Activated CD4-positive, alpha-beta T cell treated with anti-CD3 and anti-CD28 coated beads for 4 hours (primary cell): ENCODE data around the gene FMNL2.

ENCODE experiments used
- DNase-seq, 2 donors: peaks; one replicate each; pipeline ENCODE4 v3.0.0-alpha.2; 2020

Gene FMNL2

DNA sequence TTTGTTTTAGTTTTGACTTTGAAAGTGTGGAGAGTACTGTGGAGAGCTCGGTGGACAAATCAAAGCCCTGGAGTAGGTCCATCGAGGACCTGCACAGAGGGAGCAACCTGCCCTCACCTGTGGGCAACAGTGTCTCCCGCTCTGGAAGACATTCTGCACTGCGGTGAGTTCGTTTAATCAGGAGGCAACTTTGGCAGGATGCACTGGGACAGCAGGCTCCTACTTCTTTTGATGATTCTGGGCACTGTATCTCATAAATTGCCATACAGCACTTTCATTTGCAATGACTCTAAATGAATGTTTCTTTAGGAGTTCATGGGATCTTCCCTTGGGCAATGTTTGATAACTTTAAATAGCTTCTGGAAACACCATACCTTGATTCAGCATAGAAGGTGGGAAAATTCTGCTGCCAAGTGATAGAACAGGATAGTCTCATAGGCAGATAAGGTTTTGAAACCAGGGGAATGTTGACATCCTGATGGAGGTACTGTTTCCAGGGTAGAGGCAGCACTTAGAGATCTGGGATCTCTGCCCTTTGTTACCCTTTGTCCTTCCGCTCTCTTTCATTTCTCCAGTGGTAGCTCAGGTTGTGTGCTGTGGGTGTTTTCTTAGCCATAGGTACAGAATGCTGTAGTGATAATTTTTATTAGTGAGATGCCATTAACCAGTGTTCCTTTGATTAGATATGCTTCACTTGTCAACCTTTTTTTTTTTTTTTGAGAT lies 226.1 kb downstream of the FMNL2 start:
- DNase-seq = no peak

GRCh38 chr2:152562198-152562884 lies 227.4 kb downstream of the FMNL2 start:
- no peak for DNase-seq

- DNase-seq = no peak
Observed at GRCh38 chr2:152563764-152564163, 228.8 kb downstream of the FMNL2 start.

DNA sequence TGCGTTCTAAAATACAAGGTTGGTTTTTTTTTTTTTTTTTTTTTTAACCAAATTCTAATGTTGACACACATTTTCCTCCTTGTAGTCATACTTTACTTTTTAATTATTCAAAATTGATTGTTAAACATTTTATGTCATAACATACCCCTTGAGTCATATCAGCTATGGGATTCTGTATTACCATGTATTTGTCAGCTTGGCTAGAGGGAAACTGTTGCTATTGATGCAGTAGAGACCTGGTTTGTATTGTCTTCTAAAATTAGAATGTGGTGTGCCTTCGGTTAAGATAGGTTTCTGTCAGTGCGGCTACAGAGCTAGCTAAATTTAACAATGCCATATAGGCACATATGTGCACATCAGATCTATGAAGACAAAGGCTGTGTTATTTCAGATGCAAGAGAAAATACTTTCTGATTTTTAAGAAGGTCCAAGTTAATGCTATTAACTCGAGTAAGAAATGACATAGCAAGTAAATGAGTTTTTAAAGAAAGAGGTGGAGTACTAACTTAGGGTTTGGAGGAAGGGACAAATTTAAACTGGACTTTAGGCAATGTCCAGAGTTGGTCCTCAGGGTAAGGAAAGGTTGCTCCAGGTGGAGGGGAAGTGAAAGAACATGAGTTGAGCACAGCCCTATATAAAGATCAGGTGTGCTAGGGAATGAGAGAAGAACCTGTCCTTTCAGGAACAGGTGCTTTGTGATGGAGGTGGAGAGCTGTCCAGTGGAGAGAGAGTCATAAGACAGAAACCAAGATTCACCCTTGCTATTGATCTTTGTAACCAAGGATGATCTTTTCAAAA lies 230.0 kb downstream of the FMNL2 start:
- no peak for DNase-seq

DNA sequence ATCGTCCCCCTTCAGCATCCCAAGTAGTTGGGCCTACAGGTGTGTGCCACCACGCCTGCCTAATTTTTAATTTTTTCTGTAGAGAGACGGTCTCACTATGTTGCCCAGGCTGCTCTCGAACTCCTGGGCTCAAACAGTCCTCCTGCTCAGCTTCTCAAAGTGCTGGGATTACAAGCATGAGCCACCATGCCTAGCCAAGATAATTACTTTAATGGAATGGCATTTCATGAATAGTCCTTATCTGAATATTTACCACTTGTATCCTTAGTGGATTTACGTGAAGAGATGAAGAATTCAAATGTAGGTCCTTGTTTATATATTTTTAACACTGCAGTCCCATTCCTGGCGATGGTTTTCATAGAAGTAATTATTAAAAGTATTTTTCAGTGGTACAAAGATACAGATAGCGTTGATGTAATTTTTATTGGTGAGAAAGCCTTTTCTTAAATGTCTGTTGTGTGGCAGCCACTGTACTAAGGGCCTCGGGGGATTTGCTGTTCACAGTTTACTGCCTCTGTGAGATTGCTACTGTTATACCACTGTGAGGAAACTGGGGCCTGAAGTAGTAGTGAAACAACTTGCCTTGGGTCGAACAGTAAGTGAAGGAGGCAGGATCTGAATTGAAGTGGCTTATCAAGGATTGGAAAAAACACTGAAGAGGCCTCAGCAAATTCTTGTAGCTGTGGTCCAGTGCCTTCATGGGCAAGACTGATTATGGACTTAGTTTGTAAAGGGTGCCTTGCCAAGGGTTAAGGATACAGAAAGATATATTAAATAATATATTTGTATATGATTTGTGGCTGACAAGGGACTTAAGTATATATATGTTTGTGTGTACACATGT lies 231.1 kb downstream of the FMNL2 start:
- no peak for DNase-seq

DNA sequence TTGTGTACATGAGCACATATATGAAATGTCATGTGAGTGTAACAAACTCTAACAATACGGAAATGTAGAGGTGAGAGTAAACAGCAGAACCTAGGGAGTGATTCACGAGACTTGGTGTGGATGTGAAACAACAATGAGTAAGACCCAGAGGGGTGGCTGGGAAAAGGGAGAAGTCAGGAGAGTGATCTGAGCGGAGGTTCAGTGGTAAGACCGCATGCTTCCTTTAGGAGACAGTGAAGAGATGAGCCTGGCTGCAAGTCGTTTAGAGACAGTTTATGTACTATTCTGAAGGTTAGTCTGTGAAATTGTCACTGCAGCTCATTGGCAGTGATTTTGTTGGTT lies 231.7 kb downstream of the FMNL2 start:
- no peak for DNase-seq

DNA sequence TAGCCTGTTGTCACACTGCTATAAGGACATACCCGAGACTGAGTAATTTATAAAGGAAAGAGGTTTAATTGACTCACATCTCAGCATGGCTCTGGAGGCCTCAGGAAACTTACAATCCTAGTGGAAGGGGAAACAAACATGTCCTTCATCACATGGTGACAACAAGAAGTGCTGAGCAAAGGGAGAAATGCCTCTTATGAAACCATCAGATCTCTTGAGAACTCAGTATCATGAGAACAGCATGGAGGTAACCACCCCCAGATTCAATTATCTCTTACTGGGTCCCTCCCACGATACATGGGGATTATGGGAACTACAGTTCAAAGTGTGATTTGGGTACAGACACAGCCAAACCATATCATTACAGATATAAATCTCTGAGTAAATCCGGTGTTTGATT lies 233.6 kb downstream of the FMNL2 start:
- no peak for DNase-seq

GRCh38 chr2:152569186-152569585 lies 234.2 kb downstream of the FMNL2 start:
- no peak for DNase-seq

DNA sequence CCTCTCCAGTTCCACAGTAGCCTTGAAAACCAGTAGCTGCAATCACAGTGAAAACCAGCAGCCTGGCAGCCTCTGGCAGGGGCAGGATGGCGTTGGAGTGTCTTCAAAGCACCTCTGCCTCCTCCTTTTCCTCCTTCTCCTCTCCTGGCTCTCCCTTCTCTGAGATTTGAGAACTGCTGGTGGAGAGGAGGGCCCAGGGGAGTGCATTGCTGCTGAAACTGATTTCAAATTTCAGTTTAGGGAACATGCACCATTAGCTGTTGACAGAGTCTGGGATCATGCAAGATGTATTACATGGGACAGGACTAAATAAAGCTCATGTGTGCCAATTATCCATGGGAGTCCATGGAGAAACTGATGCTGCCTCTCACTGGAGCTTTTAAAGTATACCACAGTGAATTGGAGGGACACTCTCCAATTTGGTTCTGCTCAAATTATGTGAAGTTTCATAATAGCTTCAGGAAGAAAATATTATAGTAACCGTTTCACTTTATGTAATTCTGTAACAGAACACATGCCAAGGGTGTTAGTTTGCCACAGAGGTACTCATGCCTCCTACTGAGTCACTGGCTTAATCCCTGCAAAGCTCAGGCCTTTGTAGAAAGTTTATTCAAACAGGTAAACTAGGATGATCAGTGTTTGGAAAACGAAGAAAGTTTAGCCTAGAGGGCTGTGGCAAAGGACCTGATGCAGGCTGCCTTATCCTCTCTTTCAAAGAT lies 236.2 kb downstream of the FMNL2 start:
- DNase-seq = no peak

- no peak for DNase-seq
Observed at GRCh38 chr2:152572031-152572430, 237.1 kb downstream of the FMNL2 start.

DNA sequence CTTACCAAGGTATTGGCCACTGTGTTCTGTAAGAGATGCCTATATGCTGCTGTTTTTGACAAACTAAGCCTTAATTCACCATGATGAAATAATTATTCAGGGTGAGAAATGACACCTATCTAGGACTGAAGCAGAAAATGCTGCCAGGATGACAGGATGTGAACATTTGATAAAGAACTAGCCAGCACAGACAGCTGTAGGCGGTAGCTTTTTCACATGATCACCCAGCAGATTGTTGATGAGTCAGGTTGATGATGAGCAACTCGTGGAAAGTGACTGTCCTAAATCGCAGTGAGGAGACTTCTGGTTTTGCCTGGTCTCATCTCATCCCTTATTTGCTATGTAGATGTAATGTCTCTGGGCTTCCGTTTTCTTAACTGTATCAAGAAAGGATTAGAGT lies 238.2 kb downstream of the FMNL2 start:
- peak; percentile 1 to 6 for DNase-seq

- no peak for DNase-seq
Observed at GRCh38 chr2:152577579-152577978, 242.6 kb downstream of the FMNL2 start.

DNA sequence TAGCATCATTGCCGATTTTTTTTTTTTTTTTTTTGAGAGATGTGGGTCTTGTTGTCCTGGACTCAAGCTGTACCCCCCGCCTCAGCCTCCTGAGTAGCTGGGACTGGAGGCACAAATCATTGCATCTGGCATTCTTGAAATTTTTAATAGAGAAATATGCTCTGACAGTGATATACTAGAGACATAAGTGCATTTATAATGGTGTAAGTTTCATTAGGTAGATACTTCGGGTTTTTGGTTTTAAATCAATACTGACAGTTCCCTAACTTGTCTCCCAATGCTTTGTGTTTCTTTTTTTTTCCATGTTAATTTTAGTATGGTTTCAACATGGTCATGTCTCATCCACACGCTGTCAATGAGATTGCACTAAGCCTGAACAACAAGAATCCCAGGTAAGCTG lies 243.6 kb downstream of the FMNL2 start:
- no peak for DNase-seq

- no peak for DNase-seq
Observed at GRCh38 chr2:152580714-152581113, 245.7 kb downstream of the FMNL2 start.

- no peak for DNase-seq
Observed at GRCh38 chr2:152581360-152581759, 246.4 kb downstream of the FMNL2 start.

- no peak for DNase-seq
Observed at GRCh38 chr2:152582081-152582480, 247.1 kb downstream of the FMNL2 start.

DNA sequence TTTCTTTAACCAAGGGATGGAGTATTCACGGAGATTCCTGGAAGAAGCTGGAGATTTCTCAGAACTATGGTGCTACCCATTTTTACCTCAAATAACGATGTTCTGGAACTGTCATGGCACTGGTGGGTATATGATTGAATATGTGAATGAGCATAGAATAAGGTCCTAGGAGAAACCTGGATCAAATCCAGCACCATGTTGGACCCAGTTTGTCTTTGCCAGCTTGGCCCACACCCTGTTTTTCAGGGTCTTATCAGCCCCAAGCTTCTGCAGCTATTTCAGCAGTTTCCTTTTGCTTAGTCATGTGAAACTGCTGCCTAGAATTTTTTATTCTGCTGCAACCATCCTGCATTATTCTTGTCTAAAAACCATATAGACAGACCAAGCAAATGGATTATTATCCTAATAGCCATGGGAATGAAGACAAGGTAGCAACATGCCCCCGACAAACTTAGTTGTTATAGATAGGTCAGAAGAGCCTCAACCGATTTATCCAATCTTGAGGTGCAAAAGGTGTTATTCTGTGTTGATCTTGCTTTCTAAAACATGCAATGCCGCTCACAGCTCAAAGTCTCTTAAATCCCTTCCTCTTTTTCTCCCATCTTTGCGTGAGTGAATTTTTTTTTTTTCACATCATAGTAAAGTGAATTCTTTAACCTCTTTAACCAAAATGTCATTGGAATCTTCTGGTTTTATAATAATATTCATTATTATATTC lies 248.7 kb downstream of the FMNL2 start:
- DNase-seq = no peak

GRCh38 chr2:152584301-152584700 lies 249.3 kb downstream of the FMNL2 start:
- no peak for DNase-seq

DNA sequence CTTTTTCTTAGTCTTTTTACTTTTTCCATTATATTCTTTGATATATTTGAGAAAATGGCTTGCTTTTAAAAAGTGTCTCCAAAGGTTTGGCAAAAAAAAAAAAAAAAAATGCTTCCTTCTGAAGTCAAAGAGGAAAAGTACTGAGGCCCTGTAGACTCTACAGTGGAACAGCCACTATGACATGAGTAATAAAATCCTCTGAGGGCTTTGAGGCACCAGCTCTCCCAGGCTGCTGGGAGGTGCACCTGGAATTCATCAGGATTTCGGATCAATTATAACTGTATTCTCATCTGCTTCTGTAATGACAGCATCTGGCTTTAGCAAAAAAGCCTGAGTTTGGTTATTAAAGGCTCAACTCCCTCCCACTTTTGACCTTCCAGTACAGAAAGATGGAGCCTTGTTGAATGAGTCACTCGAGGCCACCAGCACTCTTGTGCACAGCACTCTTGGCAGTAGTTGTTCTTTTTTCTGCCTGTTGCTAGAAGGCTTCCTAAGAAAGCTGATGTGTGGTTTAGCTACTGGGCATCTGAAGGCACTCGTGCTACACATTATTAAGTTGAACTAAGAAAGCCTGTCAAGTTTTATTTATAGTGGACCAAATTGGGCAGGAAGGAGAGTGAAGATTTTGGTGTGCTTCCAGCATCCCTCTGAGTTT lies 251.0 kb downstream of the FMNL2 start:
- no peak for DNase-seq

DNA sequence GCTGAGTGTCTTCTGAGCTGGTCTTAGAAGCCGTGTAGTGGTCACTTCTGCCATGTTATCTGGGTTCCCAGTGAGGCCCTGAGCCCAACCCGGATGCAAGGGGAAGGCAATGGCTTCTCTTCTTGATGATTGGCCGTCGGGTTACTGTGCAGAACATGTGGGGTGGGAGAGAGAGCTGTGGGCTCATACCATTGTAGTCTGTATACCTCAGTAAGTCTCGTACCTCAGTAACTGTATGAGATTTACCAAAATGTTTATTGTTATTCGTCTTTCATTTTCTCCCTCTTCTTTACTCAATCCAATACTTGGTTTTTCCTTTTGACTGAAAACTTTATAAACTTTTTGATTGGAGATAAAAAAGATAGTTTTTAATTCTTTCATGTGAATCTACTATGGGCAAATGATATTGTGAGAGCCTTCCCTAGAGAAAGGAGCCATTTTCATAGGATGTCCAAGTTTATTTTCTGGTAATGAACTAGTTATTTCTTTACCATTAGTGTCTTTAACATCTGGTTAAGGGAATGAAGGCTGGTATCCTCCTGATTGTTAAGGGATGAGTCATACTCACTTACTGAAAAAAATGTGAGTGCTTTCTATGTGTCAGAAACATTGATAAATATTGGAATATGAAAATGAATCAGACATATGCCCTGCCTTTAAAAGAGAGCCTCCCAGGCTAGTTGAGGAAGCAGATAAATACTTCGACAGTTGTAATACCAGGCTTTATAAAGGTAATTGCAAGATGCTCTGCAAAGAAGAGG lies 252.4 kb downstream of the FMNL2 start:
- no peak for DNase-seq
